Activated CD8-positive, alpha-beta memory T cell treated with anti-CD3 and anti-CD28 coated beads for 24 hours (primary cell): ENCODE data around the gene CDK13.

Experiments
- DNase-seq: peaks from one replicate; pipeline ENCODE4 v3.0.0-alpha.2; 2020

CDK13 gene

GRCh38 chr7:40015790-40016296, 65.8 kb downstream of the CDK13 start:
- DNase-seq, result no peak

GRCh38 chr7:40019558-40019957, 69.5 kb downstream of the CDK13 start:
- DNase-seq, result no peak

- DNase-seq, result no peak
Observed at GRCh38 chr7:40024048-40024447, 74.0 kb downstream of the CDK13 start.

- DNase-seq, result no peak
Observed at GRCh38 chr7:40024841-40025240, 74.8 kb downstream of the CDK13 start.

GRCh38 chr7:40027545-40027944, 77.5 kb downstream of the CDK13 start:
- DNase-seq, result no peak

- DNase-seq, result no peak
Observed at GRCh38 chr7:40033826-40034225, 83.8 kb downstream of the CDK13 start.

GRCh38 chr7:40041456-40041855, 91.4 kb downstream of the CDK13 start:
- DNase-seq, result no peak

- DNase-seq, result no peak
Observed at GRCh38 chr7:40043164-40043563, 93.1 kb downstream of the CDK13 start.

GRCh38 chr7:40047661-40048060, 97.6 kb downstream of the CDK13 start:
- no peak for DNase-seq

GRCh38 chr7:40057292-40057691, 107.2 kb downstream of the CDK13 start:
- no peak for DNase-seq

- DNase-seq, result no peak
Observed at GRCh38 chr7:40058026-40058425, 108.0 kb downstream of the CDK13 start.

GRCh38 chr7:40058636-40059035, 108.6 kb downstream of the CDK13 start:
- no peak for DNase-seq

- no peak for DNase-seq
Observed at GRCh38 chr7:40059057-40059456, 109.0 kb downstream of the CDK13 start.

GRCh38 chr7:40072268-40072667, 122.2 kb downstream of the CDK13 start:
- DNase-seq, result no peak

- no peak for DNase-seq
Observed at GRCh38 chr7:40073239-40073638, 123.2 kb downstream of the CDK13 start.

- DNase-seq, result no peak
Observed at GRCh38 chr7:40077849-40078248, 127.8 kb downstream of the CDK13 start.

- DNase-seq, result no peak
Observed at GRCh38 chr7:40092182-40092581, 142.1 kb downstream of the CDK13 start.

GRCh38 chr7:40093631-40094350, 143.7 kb downstream of the CDK13 start:
- DNase-seq, result no peak

GRCh38 chr7:40095230-40095629, 145.2 kb downstream of the CDK13 start:
- no peak for DNase-seq

GRCh38 chr7:40095695-40096327, 145.8 kb downstream of the CDK13 start:
- no peak for DNase-seq

GRCh38 chr7:40097728-40098127, 147.7 kb downstream of the CDK13 start:
- no peak for DNase-seq

GRCh38 chr7:40098810-40099209, 148.8 kb downstream of the CDK13 start:
- no peak for DNase-seq

GRCh38 chr7:40099837-40100236, 149.8 kb downstream of the CDK13 start:
- no peak for DNase-seq

- no peak for DNase-seq
Observed at GRCh38 chr7:40101201-40101600, 151.1 kb downstream of the CDK13 start.

GRCh38 chr7:40102897-40103296, 152.8 kb downstream of the CDK13 start:
- no peak for DNase-seq
